Jurkat, Clone E6-1 (cell line): ENCODE data around the gene ATP11B.

ENCODE experiments used
- DNase-seq: peaks from one replicate; pipeline ENCODE4 v3.0.0-alpha.2; 2011; ENCODE audit warnings: low read depth, low spot score
- H3K4me3 ChIP-seq: 2 replicates; pipeline ENCODE4 v1.5.1; 2011; ENCODE audit warnings: mild to moderate bottlenecking, low read length, control low read depth, moderate library complexity

Gene ATP11B

GRCh38 chr3:182969853-182970252, 176.5 kb downstream of the ATP11B start:
- DNase-seq = no peak

GRCh38 chr3:182970811-182971418, 177.6 kb downstream of the ATP11B start:
- no peak overlapping the region for H3K4me3 ChIP-seq
- no peak for DNase-seq

More at GRCh38 chr3:182969853-182970252, 176.5 kb downstream of the ATP11B start:
- no peak overlapping the region for H3K4me3 ChIP-seq
